NCI-H510A treated with DMSO at 0.1 percent for 48 hours (cell line): Measurements from ENCODE around the gene PRMT5.
"Not testable (repeated sequence)": the region's sequence is repeated elsewhere in the genome, so short reads cannot be mapped to it uniquely, and the experiment has no call there.

ENCODE experiments used
- DNase-seq: peaks from one replicate; lab custom pipeline; 2025; lab: John Stamatoyannopoulos, UW

Gene PRMT5

DNA sequence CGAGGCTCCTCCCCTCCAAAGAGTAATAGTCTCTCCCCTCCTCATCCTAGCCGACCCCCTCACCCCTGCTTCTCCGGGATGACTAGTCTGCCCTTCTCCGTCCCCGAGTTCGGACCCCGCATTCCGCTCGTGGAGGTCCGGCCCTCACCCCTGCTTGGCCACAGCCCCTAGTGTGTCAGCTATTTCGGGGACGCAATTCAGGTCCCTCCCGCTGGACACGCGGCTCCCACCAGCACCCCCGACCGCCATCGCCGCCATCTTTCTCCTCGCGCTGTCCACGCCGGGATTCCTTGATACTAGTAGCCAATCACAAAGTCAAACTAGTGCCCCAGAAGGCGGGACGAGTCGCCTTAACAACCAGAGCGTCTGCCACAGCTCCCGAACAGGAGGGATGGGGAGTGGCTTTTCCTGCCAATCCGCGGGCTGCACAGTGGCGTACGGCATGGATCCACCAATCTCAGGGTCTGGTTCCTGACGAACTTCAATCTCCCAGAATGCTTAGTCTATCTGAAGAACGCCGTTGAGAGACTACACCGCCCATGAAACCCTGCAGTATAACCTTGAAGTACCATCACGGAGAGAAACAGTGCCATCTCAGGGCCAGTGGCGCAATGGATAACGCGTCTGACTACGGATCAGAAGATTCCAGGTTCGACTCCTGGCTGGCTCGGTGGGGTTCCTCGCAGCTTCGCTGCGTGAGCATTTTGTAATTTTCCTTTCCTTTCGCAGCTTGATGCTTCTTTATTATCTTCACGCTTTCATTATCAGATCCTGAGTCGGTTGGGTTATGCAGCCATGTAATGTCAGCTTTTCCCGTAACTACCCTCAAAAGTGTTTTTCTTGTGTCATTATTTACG, at the start of gene PRMT5:
PRMT5 (minus strand) TSS at position 273 of the 857 bp plus-strand sequence; CDS start at position 258, 15 bp downstream.
- peak; percentile 97 for DNase-seq

DNA sequence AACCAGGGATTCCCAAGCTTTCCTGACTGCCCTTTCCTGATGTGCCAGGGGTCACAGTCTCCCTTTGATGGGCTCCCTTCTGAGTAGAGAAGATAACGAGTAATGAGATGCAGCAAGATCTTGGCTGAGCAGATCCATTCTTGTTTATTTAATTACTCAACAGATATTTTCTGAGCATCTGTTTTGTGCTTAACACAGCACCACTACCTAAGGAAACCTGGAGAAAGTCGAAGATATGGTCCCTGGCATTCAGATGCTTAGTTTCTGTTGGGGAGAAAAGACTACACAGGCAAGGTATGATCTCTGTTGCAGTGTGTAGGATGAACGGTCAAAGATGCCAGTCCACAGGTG, 49.3 kb upstream of the PRMT5 start:
- no peak for DNase-seq

DNA sequence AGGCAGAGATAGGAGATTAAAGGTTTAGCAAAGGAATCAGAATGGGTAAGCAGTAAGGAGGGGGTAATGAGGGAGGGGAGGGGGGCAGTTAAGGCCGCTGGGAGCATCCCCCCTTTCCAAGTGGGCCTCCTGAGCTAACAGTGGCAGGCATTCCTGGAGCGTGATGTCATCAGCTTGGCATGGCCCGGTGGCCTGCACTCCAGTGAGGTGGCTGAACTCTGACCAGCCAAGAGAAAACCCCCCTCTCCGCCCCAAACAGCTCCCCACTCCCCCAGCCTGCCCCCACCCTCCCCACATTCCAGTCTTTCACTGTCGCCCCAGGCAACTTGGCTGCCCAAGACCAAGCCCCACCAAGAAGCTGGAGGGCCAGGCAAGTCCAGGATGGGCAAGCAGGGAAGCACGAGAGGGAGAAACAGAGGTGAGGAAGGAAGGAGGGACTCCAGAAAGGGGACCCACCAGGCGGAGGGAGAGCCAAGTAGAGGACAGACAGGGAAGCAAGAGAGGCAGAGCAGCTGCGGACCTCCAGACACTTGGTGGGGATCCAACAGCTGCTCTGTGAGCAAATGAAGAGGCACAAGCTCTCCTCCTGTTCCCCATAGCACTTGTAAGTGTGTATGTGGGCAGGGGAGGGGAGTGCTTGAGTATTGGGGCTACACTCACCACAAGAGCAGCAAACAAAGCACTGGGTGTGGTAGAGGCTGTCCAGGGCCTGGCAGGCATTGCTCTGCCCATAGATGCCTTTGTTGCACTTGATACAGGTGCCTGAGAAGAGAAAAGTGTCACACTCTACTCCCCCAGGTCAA, 48.7 kb upstream of the PRMT5 start:
- DNase-seq = no peak

DNA sequence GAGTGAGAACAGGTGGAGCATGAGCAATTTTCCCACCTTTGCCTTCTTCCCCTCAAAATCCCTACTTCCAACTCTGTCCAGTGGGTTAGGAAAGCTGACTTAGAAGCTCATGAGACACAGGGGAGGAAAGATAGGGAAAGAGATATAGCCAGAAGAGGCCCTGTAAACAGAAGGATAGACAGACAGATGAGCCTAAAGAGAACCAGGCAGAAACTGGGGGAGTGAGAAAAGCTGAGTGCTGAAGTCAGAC, 48.2 kb upstream of the PRMT5 start:
- no peak for DNase-seq

DNA sequence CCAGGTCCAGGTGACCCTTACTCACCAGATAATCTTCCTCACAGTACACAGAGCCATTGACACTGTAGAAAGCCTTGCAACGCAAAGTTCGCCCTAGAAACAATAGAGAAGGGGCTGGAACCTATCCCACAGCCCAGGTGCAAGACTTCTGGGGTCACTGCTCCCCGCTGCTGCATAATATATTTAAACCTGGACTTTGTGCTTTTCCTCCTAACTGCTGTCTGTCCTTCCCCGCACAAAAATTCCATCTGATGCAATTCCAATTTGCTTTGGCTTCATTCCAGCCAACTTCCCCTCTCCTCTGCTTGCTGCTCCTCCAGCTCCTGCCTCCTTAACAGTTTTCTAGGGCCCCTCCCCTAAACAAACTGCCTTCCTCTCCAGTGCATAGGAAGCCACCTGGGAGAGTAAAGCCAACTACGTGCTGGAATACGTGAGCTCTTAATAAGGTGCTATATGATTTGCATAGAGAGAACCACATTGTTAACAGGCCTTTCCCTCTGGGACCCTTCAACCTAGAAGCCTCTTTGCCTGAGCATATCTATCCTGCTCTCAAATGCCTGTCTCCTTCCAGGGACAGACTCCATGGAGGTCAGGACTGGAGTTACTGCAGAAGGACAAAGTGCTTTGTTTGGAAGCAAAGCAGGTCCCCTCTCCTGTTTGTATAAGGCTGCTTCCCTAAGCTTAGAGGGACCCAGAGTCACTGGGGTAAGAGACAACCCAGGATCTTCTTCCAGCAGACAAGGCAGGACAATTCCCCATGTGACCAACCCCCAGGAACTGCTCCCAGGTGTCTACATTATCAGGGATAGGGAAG, 47.7 kb upstream of the PRMT5 start:
- peak; percentile 47 for DNase-seq

DNA sequence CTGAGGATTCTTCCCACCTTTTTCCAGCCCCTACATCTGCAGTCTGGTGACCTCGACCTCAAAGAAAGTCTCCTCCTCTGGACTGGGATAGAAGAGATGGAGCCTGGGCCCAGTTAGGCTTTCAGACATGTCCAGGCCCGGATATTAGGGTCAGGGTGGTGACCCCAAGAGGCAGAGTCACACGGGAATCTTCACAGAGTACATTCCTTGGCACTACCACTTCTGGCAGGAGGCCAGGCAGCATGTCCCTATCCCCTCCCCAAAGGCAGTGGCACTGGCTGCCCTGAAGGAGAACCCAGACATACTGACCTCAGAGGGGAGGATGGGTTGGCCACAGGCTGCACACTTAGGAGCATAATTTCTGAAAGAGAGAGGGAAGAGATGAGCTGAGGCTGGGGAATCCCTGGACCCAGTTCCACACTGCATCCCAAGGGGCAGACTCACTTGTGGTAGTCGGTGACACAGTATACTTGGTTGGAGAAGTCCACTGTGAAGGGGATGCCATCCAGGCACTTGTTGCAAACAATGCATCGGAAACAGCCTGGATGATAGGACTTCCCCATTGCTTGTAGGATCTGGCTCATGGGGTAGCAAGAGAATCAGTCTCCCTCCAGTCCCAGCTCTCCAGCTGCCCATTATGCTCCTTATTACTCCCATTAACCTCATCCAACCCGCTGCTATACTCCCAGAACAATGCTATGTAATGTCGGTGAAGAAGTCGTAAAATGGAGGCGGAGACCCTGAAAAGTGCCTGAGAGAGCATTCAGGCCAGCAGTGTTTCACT, 45.5 kb upstream of the PRMT5 start:
- no peak for DNase-seq

DNA sequence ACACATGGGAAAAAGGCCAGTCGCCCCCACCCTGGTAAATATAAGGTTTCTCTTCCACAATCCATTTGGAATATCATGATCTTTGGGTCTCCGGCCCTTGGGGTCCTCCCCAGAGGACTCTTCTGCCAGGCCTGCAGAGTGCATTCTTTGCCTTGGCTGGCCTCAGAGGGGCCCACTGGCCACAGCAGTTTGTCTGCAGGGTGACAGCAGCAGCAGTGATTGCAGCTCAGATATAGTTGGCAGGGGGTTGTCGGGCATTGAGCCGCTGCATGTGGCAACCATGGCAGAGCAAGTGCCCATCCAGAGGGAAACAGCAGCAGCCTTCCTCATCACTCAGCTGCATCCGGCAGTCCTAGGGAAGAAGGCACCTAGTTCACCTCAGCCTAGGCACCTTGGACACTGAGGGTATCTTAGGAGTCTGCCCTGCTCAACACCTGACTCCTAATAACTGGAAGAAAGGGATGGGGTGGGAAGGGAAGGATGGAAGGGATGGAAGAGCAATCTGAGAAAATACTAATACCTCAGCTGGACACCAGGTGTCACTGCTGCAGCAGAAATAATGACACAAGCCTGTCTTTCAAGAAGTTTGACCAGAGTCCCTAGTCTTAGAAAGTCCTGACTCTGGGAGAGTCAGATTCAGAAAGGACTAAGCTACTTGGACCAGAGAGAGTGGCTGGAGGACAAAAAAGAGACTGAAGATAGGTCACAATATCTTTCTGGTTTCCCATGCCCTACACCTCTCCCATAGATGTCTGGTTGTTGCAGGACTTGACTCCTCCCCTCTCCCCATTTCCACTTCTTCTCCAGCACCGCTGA, 44.2 kb upstream of the PRMT5 start:
- DNase-seq = peak; percentile 37

DNA sequence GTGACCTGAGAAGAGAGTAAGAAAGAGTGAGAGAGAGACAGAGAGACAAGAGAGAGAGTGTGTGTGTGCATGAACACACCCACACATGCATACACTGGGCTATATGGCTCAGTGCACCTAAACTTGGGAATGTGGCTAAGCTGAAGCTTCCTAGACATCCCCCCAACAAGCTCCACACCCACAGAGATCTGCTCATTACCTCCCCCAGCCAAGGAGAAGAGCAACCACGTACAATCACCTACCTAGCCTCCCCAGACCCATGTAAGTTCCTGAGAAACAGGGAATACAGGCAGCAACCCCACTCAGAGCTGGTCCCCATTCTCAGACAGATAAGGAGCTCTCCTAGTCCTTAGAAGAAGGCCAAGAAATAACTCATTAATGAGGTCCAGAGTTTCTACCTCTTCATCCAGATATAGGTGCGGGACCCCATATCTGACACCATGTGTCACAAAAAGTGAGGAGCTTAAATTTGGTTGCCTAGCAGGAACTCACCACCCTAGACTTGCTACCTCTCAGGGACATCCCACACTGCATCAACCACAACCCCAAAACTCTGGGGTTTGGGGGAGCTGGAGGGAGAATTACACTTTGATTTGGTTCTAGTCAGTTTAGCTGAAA, 43.2 kb upstream of the PRMT5 start:
- DNase-seq = no peak

DNA sequence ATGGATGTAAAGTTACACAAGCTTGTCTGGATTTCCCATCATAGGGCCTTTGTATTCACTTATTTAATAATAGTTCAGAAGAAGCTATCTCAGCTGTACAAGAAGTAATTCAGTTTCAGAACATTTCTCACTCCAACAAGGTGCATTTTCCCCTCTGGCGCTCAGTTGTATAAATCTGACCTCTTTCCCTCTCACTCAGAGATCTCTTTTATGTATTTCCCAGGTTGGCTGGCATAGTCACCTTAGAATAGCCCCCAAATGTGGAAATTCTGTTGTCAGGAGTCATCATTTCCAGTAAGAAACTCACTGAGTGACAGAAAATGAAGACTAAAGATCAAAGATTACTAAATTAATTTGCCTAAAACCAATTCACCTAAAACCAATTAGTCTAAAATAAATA, 42.0 kb upstream of the PRMT5 start:
- no peak for DNase-seq

DNA sequence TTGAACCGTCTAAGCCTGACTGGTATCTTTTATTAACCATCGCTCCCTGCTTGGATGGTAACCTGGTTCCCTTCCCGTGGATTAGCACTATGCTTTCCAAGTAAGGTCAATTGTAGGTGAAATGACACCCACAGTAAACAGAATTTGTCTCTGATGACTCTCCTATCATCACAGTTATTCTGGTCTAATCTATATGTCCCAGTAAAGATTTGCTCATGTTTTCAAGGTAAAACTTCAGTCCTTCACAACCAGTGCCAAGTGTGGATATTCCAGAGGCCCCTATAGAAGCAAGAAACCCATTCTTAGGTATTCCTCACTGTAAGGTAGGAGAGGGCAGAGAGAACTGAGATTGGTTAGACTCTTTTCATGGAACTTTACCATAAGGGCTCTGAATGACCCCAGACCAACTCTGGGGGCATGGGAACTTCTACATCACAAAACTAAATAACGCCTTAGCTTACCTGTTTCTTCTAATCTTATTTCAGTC, 37.6 kb upstream of the PRMT5 start:
- DNase-seq = no peak

DNA sequence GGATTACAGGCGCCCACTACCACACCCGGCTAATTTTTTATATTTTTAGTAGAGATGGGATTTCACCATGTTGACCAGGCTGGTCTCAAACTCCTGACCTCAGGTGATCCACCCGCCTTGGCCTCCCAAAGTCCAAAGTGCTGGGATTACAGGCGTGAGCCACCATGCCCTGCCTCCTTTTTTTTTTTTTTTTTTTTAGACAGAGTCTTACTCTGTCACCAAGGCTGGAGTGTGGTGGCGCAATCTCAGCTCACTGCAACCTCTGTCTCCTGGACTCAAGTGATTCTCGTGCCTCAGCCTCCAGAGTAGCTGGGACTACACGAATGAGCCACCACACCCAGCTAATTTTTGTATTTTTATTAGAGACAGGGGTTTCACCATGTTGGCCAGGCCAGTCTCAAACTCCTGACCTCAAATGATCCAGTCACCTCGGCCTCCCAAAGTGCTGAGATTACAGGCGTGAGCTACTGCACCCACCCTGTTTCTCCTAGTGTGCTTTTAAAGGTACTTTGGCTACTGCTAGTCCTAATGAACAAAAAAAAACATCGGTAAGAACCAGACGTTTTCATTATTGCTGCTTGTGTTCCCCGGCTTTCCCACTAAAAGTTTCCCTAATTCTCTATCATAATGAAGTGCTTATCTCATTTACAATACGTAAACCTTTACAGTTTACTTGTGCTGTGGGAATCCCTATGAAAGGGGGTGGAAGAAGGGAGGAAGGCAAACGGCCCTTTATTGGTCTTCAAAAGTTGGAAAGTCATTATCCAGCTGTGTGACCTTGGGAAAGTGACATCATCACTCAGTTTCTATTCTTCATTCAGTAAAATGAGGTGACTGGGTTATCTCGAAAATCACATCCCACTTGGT, 37.0 kb upstream of the PRMT5 start:
- DNase-seq = not testable (repeated sequence)

DNA sequence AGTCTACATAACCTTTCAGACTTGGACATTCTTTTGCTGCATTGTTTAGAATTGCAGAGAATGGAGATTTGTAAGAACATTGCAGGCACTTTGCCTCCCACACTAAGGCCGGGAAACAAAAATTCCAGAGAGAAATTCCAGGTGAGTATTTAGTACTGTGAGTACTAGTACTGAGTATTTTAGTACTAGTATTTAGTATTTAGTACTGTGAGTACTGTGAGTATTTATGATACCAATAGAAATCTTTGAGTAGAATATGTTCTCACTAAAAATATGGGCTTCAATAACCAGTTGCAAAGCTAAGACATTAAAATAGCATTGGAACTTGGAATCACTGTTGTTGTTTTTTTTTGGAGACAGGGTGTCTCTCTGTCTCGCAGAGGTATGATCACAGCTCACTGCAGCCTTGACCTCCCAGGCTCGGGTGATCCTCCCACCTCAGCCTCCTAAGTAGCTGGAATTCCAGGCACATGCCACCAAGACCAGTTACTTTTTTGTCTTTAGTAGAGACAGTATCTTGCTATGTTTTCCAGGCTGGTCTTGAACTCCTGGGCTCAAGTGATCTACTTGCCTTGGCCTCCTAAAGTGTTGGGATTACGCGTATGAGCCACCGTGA, 33.0 kb upstream of the PRMT5 start:
- no peak for DNase-seq

DNA sequence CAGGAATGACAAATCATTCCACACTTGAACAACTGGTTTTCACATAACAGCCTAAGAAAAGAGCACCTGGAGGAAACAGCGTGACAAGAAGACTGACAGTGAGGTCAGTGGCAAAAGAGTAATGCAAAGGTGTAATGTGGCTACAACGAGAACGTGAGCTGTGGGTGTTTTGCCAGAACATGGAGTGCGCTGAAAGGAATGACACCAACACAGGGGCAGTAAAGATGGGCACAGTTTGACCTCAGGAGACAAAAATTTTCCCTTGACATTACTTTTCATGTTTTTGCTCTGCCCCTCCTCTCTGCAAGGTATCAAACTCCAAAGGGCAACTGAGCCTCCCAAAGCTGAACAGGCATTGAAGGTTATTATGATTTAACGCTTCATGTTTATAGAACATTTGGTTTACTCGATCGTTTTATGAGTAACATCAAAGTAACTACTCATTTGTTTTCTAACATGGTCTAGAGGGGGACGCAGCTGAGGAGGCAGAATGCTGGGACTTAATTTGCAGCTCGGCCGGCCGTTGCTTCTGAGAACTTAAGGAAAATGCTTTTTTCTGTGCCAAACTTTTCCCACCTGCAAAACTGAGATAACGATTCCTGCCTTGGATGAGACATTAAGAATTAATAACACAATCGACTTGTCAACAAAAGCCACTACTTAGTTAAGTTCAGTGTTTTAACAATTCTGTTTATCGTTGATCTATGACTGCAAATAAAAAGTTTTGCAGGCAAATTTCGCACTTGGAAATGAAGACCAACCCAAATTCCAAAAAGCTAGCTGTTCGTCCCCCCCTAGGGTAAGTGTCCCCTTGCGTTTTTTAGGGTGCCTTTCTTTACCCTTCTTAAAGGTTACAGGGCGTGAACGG, 26.8 kb upstream of the PRMT5 start:
- DNase-seq = no peak

DNA sequence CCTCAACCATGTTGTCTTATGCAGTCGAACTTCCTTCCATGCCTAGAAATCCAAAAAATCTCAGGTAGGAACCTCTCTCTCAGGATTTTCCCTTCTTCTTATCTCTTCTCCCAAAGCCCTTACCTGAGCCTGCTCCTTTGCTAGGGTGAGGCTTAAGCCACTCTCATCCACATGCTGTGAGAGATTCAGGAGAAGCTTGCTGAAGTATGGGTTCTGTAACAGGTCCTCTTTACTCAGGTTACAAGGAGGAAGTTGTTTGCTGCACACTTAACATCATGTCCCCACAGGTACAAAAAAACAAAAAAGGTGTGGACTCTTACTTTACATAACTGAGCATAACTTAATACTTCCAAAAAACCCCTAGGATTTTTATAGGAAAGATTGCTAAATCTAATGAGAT, 23.2 kb upstream of the PRMT5 start:
- no peak for DNase-seq

DNA sequence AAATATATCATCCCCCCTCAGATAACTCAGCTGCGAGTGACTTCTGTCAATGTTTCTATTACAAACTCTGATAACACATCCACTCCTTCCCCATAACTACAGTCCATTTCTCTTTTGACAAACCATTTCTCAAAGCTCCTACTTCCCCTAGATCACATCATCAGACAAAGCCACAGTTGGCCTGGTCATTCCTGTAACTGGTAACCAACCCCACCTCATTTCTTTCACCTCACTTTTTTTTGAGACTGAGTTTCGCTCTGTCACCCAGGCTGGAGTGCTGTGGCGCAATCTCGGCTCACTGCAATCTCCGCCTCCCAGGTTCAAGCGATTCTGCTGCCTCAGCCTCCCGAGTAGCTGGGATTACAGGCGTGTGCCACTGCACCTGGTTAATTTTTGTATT, 22.6 kb upstream of the PRMT5 start:
- not testable (repeated sequence) for DNase-seq

DNA sequence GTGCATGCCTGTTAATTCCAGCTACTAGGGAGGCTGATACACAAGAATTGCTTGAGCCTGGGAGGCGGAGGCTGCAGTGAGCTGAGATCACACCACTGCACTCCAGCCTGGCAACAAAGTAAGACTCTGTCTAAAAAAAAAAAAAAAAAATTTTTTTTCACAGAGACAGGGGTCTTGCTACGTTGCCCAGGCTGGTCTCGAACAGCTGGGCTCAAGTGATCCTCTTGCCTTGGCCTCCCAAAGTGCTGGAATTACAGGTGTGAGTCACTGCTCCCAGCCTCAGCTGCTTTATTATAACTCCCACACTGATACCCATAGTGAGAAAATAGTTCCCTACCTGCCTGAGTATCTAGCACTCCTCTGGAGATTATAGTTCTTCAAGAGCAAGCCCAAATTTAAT, 16.5 kb upstream of the PRMT5 start:
- no peak for DNase-seq

DNA sequence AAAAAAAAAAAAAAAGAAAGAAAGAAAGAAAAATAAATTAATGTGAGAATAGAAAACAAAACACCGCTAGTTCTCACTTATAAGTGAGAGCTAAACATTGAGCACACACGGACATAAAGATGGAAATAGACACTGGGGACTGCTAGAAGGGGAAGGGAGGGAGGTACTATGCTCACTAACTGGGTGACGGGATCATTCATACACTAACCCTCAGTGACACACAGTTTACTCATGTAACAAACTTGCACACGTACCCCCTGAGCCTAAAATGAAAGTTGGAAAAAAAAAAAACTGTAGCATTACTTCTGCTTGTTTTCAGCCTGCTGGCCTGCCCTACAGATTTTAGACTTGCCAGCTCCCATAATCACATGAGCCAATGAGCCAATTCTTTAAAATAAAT, 10.5 kb upstream of the PRMT5 start:
- DNase-seq = no peak

DNA sequence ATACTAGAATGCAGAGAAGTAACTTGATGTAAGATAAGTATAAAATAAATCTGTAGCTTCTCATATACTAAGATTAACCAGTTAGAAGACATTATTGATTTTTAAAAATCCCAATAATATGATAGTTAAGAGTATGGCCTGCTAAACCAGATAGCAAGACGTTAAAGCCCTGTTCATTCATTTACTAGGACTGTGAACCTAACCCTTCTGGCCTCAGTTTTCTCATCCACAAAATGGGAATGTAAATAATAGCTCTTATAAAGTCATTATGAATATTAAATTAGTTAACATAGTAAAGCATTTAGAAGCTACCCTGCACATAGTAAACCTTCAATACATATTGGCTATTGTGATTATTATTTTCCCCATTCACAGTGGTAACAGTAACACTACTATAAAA, 6.0 kb upstream of the PRMT5 start:
- DNase-seq = no peak
